UCSD-AML1 (cell line): ENCODE results near the gene NEDD8.

ENCODE experiments used
- DNase-seq: peaks from one replicate; lab custom pipeline; 2025; ENCODE audit not compliant: unreplicated experiment; lab: John Stamatoyannopoulos, UW

Gene NEDD8

DNA sequence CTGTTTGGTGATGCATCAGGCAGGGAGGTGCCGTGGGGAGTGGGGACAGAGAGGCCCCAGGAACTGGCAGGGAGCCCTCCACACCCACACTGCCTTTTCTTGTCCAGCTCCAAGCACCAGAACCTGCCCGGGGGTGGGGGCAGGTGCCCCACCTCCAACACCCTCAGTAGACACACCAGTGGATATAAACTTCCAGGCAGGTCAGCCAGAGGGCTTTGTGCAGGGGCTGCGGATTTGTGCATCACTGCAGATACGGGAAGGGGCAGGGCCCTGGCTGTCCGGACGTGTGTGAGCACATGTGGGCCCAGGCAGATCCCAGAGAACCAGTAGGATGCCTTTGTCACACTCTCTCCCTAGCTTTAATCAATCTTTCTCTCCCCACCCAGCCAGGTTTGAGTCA, 32.1 kb upstream of the NEDD8 start:
- no peak for DNase-seq

DNA sequence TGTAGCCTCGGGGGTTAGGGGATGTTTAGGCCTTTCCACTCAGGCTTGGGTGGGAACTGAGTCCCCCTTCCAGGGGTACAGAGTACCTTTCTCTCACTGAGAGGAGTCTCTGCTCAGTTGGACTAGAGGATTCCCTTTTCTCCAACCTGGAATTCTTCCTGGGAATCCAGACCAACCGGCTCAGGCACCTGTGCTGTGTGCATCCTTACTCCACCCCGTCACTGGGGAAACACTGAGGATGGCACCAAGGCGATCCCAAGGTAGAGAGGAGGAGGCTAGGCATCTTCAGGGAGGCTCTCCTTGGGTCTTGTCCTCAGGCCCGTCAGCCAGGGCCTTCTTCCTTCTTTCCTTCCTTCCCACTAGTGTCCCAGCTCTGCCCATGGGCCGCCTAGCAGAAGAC, 31.7 kb upstream of the NEDD8 start:
- DNase-seq, result no peak

DNA sequence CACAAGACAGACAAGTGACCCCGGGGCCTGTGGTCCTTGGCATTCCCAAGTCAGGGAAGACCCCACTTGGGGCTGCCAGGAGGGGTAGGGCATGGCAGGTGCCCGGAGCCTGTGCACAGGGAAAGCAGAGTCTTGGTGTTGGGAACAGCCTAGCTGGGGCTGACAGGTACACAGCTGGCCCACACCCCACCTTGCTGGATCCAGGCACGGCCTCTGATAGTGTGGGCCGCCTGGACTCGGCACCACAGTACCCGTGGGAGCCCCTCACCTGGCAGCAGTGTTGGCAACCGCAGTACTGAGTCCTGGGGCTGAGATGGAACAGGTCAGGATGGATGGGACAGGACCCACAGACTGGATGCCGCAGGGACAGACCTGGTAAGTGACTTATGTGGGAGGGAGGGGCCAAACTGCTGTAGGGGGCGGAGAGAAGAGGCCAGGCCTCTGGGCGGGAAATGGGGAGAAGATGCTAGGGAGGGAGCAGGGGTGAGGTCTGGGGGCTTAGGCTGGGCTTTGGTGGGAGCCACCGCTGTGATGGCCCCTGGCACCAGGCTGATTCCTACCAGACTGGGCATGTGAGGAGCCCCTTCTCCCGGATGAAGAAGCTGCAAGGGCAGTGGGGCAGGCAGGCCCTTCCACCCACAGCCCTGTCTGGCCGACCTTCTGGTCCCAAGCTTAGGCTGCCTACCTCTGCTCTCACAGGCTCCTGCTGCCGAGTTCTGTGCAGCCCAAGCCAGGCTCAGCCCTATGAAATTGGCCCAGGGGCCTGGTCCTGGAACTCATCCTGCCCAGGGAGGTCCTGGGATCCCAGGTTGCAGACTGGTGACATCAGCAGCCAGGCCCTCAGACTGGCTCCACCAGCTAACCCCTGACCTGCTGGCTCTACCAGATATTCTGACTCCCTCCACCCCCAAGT, 30.9 kb upstream of the NEDD8 start, which contains the start of gene TGM1:
TSS of gene TGM1 (minus strand) at position 357 of the 913 bp plus-strand sequence. CDS start 825 bp downstream, outside the sequence.
- DNase-seq, result no peak

DNA sequence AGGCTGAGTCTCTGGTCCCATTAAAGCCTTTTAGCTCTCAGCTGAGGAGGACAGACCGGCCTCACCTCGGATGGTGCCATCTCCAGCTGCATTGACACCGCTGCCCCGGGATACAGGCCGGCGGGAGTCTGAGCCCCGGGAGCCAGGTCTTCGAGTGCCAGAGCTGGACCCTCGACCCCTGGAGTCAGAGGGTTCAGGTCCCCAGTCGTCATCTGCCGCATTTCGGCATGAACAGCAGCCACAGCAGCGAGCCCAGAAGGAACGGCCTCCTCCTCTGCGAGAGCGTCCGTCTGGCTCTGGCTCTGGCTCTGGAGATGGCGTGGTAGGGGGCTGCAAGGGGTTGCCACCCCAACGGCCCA, 29.8 kb upstream of the NEDD8 start:
- no peak for DNase-seq

DNA sequence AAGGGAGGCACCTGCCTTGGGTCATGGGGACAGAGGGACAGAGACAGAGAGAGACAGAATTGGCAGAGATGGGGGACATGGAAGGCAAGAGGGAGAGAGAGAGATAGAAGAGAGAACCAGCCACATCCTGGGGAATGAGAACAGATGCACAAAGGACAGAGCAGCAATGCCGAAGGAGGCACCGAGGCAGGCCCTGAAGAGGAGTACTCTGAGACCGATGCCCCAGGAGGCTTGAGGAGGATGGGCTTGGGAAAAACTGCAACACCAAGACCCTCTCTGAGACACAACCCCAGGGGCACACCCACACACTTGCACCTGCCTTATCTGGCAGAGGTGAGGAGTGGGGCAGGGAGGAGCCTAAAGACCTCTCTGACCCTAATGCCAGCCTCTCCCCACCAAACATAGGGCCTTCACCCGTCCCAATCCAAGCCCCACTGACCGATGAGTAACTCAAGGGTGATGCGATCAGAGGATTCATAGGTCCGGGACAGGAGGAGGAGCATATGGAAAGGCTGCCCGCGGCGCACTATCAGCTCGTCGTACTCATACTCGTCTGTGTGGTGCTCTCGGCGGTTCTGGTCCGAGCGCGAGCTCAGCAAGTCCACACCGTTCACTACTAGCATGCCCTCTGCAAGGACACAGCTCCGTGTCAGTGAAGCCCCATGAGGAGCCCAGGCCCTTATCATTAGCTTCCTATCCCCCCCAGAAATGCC, 29.2 kb upstream of the NEDD8 start:
- DNase-seq, result no peak

DNA sequence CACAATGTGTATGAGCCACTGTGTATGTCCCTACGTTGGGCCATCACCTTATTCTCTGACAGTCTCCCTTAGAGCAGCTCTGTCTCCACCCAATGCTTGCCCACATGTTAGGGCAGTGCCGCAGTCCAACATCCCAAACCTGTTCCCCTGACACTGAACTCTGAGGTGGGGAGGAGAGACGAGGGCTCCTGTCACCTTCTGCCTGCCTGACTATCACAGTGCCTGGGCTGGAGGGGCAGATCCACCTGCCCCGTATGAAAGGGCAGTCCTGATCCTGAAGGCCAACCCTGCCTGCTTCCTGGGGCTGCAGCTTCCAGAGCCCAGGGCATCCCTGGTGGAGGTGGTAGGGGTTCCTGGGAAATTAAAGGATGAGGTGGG, 28.6 kb upstream of the NEDD8 start:
- no peak for DNase-seq

DNA sequence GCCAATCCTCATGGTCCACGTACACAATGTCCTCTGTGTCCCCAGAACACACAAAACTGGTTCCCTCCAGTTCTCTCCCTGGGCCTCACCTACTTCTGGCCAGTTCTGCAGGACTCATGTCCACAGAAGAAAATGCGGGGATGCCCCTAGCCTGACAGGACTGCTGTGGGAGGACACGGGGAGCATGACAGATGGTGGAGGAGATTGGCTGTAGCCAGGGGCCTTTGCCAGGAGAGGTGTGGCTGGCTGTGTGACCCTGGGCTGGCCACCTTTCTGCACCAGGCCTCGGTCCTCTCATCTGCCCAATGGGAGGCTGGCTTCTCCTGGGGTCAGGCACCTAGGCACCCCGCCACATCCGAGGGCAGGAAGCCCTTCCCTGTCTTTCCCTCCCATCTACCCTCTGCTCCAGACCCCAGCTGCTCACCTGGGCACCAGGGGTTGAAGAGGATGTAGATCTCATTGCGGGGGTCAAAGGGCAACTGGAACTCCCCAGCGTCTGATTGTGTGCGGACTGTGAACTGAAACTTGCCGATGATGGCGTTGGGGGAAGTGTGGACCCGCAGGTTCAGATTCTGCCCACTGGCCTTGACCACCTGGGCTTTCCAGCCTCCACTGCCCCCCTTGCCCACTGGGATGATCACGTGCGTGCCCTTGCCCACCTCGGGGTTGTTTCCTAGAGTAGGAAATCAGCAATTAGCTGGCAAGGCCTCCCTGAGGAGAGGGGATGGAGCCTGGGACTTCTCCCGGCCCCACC, 28.0 kb upstream of the NEDD8 start:
- DNase-seq, result no peak

DNA sequence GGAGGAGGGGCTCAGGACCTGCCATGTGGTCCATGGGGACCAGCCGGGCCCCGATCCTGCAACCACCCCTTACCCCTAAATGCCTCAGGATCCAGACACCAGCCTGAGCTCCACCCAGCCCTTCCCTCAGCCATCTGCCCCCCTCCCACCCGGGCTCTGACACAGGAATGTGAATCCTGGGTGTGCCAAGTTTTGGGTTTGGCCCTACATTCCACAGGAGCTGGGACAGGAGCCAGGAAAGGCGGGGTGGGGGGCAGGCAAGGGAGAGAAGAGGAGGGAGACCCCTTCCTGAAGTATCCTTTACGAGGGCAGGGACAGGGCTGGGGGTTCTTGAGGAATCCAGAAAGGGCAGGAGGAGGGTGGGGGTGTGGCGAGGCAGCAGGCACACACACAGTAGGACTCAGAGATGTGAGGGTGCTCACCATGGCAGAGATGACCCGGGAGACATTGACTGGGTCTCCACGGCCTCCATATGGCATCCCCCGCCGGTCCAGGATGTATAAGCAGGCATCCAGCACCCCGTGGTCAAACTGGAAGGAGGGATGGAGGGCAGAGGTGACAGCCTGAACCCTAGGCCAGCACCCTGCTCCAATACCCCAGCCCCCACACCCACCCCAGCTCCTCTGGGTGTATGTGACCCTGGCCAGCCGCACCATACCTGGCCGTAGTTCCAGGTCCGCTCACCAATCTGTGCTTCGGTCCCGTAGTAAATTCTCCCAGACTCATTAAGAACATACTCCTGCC, 27.3 kb upstream of the NEDD8 start:
- no peak for DNase-seq

DNA sequence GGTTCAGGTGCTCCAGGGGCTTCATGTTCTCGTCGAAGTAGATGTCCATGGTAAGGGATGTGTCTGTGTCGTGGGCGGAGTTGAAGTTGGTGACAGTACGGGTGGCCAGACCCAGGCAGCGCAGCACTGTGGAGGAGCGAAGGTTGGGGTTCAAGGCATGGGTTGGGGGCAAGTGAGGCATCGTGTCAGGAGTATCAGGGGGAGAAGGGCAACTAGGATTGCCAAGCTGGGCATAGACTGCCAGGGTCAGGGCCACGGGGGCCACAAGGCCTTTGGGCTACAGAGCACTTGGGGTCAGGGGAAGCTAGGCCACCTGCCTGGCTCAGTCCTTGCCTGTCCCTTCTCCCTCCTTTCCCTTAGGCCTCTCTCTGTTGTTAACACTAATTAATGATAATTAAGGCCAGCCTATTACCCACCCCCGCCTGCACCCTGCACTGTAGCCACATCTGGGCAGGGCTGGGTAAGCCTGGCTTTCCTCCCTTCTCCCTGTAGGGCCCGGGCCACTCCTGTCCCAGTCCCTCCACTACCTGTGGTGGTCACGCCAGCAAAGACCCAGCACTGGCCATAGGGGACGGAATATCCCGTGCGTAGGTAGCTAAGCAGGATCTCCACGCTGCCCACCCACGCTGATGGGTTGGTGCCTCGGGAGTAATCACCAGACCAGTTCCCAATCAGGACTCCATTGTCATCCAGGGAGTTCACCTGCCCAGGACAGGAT, 26.5 kb upstream of the NEDD8 start:
- DNase-seq, result no peak

DNA sequence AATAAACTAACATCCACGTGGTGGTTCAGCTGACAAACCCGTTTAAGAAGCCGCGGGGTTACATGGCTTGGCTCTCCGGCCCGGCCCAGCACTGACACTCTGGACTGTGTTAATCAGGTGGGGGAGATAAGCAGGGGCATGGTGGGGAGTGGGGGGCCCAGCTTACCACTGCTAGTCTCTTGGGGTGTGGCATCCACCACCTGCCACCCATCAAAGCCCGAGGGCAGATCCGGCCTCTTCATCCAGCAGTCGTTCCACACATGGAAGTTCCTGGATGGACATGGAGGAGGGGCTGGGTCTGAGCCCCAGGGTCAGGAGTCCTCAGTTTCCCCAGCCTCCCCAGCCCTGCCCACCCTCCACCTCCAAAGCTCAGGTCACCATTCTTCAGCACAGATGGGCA, 26.0 kb upstream of the NEDD8 start:
- no peak for DNase-seq

DNA sequence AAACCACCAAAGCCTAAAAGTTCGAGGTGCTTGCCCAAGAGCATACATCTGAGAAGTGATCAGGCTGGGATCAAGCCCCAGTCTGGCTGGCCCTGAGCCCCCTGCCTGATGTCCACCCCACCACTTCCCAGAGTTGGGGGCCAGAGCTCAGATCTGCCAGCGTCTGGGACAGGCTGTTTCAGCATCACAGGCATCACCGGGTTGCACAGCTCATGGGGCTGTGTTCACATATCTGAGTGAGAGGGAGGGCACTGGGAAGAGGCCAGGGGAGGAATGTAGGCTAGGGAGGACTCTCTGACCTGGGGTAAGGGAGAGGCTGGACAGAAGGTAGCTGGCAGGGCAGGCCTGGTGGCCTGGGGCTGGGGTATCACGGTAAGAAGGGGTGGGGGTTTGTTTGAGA, 24.8 kb upstream of the NEDD8 start:
- no peak for DNase-seq

DNA sequence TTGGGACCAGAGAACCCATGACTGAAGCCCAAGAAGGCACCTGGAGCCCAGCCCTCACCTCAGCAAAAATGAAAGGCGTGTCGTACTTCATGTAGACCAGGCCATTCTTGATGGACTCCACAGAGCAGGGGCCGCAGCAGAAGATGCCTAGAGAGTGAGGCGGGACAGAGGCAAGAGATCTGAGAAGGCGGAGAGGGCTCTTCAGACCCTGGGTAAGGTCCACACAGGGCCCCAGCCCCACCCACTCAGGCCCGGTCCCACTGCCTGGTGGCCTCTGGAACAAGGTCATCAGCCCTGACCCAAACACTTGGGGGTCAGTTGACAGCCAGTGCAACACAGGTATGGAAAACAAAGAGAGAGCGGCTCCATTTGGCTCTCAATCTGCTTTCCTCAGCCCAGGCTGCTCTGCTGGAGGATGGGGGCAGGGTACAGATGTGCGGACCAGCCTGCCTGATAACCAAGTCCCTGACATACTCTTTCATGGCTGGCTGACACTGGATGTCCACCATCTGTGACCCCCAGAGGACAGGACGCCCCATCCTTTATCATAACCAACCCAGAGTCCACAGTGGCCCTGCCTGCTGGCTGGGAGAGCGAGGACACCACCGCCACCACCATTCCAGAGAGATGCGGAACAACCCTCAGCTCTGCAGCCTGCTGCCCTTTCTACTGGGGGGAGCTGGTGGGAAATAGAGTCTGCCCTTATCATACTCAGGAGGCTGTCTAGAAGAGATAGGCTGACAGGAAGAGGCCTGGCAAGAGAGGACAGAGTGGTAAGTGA, 24.0 kb upstream of the NEDD8 start:
- DNase-seq, result no peak

DNA sequence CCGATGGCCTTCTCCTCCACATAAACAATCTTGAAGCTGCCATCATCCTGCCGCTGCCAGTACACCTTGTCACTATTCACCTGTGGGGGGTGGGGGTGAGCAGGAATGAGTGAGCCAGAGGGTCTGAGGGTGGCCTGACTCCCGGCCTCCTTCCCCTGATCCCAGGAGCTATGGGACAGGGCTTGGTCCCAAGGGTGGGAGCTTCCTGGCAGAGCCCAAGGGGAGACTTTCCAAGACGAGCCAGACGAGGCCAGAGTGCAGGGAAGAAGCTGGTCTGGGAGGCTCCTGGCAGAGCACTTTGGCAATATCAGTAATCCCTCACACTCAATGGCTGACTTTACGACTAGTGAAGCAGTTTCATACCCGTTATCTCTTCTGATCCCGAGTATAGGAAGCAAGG, 23.3 kb upstream of the NEDD8 start:
- no peak for DNase-seq

DNA sequence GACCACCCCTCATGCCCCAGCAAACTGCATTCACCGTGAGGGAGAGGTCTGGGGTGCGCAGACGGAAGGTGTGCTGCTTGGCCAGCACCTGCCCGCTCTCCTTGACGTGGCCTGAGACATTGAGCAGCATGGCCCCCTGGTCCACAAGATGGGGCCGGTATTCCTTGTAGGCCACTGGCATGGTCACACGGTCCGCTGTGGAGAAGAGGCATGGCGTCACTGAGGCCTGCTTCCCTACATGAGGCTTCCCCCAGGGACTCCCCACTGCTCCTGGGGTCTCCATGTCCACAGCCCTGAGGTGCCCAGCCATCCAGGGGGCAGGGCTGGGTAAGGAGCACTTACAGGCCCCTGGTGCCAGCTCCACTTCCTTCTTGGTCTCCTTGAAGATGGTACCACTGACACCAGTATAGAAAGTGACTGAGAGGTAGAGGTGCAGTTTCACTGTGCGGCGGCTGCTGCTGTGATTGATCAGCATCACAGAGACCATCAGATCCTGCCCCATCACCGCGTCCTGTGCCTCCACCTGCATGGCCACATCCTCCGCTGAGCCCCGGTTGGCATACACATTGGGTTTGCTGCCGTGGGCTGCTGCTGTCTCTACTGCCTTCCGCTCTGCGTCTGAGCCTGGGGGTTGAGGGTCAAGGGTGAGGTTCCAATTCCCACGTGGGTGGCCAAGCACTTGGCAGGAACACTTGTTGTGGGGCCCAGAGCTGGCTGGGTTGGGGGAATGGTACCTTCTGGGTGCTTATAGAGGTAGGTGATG, 22.6 kb upstream of the NEDD8 start:
- DNase-seq, result no peak

DNA sequence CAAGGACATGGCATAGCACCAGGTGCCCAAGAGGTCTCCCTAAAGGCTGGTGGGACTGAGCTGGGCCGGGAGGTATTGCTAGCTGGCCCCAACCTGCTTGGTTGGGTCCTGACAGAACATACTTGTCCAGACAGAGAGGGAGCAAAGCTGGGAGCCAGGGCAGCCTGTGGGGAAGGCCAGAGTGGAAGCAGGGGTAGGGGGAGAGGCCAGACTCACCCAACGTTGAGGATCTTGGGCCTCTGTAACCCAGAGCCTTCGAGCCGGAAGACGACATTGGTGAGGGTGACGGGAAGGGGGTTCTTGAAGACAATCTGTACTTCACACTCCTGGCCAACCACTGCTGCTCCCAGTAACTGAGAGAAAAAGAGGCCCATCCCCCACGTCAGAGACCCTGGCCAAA, 21.8 kb upstream of the NEDD8 start:
- no peak for DNase-seq

DNA sequence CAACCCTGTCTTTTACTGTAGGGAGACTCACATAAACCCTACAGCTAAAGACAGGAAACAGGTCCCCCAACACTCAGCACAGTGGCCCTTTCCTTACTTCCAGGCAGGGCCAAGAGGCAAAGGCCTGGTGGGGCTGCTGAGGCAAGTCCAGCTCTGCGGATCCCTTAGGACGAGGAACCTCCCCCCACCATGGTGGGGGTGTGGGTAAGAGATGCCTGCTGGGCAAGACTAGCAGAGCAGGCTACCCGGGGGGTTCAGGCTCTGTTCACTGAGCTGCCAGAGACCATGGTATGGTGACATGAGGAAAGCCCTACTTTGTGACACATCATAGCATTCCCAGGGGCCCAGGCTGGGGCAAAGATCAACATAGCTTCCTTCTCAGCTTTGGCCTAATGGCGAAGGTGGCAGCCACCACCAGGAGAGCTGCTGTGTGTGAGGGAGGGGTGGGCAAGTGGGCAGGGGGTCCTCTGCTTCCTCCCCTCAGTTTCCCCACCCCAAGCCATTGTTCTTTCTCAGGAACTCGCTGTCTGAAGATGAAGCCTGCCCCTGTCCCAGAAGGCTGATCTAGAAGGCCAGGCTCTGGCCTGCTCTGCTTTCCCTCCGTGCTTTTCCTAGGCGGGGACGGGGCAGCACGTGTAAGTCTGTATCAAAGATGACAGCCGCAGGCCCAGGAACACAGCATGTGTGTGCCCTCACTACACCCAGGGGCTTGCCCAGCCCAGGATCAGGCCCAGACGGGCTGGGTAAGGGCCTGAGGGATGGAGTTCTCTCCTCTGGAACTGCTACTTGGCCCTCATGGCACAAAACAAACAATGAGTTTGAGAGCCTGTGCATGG, 20.3 kb upstream of the NEDD8 start:
- no peak for DNase-seq

DNA sequence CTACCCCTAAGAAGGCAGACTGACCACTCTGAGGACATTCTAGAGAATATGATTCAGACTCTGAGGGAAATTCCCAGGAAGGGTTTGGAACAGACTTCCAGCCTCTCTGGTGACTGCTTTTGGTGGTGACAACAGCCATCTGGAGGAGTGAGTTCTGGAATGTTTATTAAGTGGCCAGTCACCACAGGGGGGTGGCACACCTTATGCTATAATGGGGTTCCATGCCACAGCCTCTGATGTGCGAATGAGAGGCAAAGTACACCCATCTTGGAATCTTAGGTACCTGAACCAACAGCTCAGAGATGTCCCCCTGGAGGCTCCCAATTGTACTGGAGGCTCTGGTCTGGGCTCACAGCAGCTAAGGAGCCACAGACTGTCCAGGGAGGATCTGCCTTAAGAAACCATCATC, 19.7 kb upstream of the NEDD8 start:
- DNase-seq, result no peak

DNA sequence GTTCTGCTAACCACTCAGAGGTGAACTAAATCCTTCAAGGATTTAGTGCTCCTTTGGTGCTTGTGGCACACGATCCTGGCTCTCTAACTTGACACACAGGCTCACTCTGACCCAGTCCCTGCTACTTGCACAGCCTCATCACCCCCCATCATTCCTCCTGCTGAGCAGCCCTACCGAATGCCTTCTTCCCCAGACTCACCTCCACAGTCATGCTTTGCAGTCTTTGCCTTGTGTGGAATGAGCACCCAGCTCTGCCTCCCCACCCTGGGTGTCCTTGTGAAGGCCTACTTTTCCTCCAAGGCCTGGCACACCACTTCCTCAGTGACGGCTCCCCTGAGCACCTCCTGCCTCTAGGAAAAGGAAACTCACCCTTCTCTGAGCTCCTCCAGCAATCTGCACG, 18.2 kb upstream of the NEDD8 start:
- peak; percentile 49 for DNase-seq
